ENCODE results near the gene XYLT1.

XYLT1 gene

GRCh38 chr16:17213974-17214373 lies 256.8 kb downstream of the XYLT1 start:
- DNase-seq (ENCODE audit: low spot score) = no peak
- TF ChIP-seq CTCF (IDR thresholded peaks at IDR 0.05; ENCODE audit: borderline replicate concordance, control extremely low read depth, extremely low read depth, insufficient read depth, missing control alignments) = no peak
- in situ Hi-C loops (cut with MboI; ENCODE audit: low sequenced_read_pairs, unreplicated experiment) = no loop called here

GRCh38 chr16:17213025-17213424 lies 257.7 kb downstream of the XYLT1 start:
- TF ChIP-seq CTCF (IDR thresholded peaks at IDR 0.05; ENCODE audit: borderline replicate concordance, control extremely low read depth, extremely low read depth, insufficient read depth, missing control alignments) = no peak
- DNase-seq (ENCODE audit: low spot score) = no peak
- in situ Hi-C loops (cut with MboI; ENCODE audit: low sequenced_read_pairs, unreplicated experiment) = no loop called here

- no peak for DNase-seq (ENCODE audit: low spot score)
- in situ Hi-C loops (cut with MboI; ENCODE audit: low sequenced_read_pairs, unreplicated experiment) = no loop called here
- no peak for TF ChIP-seq CTCF (IDR thresholded peaks at IDR 0.05; ENCODE audit: borderline replicate concordance, control extremely low read depth, extremely low read depth, insufficient read depth, missing control alignments)
Observed at GRCh38 chr16:17212606-17213005, 258.2 kb downstream of the XYLT1 start.

GRCh38 chr16:17211797-17212196 lies 259.0 kb downstream of the XYLT1 start:
- in situ Hi-C loops (cut with MboI; ENCODE audit: low sequenced_read_pairs, unreplicated experiment) = no loop called here
- TF ChIP-seq CTCF (IDR thresholded peaks at IDR 0.05; ENCODE audit: borderline replicate concordance, control extremely low read depth, extremely low read depth, insufficient read depth, missing control alignments) = peak; percentile 37
- DNase-seq (ENCODE audit: low spot score) = no peak

GRCh38 chr16:17206712-17207111 lies 264.0 kb downstream of the XYLT1 start:
- in situ Hi-C loops (cut with MboI; ENCODE audit: low sequenced_read_pairs, unreplicated experiment) = no loop called here
- DNase-seq (ENCODE audit: low spot score) = no peak
- no peak for TF ChIP-seq CTCF (IDR thresholded peaks at IDR 0.05; ENCODE audit: borderline replicate concordance, control extremely low read depth, extremely low read depth, insufficient read depth, missing control alignments)

- in situ Hi-C loops (cut with MboI; ENCODE audit: low sequenced_read_pairs, unreplicated experiment) = no loop called here
- TF ChIP-seq CTCF (IDR thresholded peaks at IDR 0.05; ENCODE audit: borderline replicate concordance, control extremely low read depth, extremely low read depth, insufficient read depth, missing control alignments) = no peak
- no peak for DNase-seq (ENCODE audit: low spot score)
Observed at GRCh38 chr16:17205279-17206211, 265.2 kb downstream of the XYLT1 start.
